ENCODE data around the gene NXPH4.
A peak's percentile ranks its signal among the peaks of the same experiment; 100 is the strongest.

The NXPH4 gene

DNA sequence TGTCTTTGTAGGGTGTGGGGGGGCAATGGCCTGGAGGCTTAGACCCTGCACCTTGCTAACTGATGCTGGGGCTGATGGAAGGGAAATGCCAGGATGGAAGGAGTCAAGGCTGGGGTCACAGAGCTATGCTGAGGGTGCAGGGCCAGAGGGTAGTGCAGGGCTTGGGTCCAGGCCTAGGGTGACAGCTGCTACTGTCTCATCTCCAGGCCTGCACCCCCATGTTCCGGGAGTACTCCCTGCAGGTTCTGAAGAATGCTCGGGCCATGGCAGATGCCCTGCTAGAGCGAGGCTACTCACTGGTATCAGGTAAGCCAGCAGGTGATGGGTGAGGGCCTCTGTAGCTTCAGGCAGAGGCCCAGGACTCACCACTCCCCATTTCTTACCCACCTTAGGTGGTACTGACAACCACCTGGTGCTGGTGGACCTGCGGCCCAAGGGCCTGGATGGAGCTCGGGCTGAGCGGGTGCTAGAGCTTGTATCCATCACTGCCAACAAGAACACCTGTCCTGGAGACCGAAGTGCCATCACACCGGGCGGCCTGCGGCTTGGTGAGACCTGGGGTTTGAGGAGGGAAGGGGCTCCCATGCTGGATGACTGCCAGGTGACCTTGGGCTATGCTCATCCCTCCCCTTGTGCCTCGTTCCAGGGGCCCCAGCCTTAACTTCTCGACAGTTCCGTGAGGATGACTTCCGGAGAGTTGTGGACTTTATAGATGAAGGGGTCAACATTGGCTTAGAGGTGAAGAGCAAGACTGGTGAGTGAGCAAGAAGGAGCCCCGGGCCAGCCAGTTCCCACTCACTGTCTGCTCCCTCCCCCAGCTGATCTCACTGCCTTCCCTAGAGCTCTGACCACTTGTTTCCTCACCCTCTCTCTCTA, 17.0 kb downstream of the NXPH4 start:
- no peak for DNase-seq

DNA sequence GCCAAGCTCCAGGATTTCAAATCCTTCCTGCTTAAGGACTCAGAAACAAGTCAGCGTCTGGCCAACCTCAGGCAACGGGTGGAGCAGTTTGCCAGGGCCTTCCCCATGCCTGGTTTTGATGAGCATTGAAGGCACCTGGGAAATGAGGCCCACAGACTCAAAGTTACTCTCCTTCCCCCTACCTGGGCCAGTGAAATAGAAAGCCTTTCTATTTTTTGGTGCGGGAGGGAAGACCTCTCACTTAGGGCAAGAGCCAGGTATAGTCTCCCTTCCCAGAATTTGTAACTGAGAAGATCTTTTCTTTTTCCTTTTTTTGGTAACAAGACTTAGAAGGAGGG, 17.6 kb downstream of the NXPH4 start:
- no peak for DNase-seq

DNA sequence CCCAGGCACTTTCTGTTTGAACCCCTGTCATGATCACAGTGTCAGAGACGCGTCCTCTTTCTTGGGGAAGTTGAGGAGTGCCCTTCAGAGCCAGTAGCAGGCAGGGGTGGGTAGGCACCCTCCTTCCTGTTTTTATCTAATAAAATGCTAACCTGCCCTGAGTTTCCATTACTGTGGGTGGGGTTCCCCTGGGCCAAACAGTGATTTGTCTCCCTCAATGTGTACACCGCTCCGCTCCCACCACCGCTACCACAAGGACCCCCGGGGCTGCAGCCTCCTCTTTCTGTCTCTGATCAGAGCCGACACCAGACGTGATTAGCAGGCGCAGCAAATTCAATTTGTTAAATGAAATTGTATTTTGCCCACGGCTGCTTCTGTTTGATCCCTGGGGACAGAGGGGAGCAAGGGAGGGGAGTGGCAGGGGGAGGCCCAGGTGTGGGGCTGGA, 18.0 kb downstream of the NXPH4 start:
- no peak for DNase-seq

DNA sequence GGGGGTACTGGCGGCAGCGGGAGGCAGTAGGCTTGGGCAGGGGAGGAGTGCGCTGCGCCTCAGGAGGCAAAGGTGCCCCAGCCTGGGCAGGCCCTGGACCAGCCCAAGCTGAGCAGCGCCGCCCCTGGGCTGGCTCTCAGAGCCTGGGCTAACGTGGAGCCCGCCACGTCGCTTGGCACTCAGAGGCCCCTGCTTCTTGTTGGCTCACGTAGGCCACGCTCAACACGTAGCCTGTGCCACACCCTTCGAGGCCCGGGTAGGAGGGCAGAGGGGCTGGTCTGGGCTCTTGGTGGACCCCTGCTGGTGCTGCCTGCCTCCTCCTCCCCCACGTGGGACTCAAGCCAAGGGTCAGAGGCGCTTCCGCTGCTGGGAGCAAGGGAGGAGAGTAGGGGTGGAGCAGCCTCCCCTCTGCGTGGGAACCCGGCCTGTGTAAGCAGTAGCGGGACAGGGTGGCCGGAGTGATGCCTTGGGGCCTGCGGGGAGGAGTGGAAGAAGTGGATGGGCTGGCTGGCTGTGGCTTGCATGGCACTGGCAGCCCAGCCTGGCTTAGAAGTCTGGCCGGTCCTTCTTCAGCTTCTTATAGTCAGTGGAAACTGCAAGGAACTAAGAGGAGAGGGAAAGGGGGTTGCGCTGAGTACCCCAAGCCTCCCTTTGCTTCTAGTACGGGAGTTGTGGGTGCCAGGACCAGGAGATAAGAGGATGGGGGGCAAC, 18.6 kb downstream of the NXPH4 start:
- DNase-seq: no peak

DNA sequence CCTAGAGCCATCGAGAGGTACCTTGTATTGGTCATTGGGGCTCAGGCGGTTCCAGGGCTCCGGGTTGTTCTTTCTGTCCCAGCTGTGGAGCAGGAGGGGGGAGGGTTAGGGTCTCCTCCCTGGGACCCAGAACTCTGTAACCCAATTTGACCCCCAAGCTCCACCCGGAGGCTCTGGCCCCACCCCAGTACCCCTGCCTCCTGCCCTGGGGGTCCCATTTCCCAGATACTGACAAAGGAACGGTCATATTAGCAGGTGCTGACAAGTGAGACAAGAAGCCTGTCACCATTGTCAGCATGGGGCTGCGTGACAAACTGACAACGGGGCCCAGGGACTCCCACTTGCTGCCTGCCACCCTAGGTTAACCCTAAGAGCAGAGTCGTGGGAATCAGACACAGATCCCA, 19.1 kb downstream of the NXPH4 start:
- no peak for DNase-seq

DNA sequence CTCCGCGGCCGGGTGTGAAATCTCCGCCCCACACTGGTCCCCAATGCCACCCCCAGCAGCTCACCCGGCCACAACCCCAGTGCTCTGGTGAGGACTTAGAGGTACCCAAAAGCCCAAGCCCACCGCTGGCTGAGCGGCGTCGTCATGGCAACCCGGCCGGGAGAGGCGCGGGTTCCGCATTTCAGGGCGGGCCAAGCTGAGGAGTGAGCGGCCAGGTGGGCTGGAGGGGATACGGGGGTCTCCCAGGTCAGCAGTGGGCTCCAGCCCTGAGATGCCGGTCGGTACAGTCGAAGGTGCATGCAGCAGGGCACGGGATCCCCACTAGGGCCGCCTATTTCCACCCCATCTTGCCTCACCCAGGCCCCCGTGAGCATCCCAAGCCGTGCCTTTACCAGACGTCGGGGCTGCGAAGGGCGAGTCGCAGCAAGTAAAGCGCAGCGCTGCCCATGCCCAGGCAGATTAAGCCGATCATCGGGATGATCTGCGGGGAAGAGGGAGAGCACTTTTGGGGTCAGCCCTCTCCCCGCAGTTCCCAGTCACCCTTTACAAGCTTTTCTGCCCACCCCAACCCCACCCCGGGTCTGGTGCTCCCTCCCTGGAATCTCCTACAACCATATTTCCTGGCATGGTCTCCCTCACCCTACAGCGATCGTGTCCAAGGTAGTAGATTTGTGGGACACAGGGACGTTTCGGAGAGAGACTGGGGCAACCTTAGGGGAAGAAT, 19.8 kb downstream of the NXPH4 start:
- no peak for DNase-seq

DNA sequence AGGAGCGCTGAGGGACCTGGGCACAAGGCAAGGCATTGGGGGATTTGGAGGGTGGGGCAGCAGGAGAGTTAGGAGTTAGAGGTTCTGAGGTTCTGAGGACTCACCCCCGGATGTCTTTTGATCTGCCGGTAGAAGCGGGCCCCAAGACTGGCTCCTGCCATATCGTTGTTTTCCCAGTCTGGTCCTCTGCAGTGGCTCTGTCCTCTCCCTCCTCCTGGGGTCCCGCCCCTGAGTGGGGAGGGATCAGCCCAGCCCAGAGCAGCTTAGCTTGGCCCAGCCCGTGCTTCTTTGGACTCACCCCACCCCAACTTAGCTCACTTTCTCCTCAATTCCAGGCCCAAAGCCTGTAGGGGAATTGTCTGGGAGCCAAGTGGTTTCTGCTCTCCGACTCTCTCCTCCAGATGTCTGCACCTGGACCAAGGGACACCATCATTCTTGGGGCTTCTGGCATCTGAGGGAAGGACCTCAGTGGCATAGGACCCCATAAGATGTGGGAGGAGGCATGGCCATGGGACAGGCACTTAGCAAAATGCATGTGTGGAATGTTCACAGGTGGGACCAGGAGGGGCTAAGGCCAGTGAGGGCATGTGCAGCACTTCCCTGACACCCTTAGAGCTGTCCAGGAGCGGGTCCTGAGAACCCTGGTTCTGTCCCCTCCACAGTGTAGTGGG, 20.5 kb downstream of the NXPH4 start:
- no peak for DNase-seq

DNA sequence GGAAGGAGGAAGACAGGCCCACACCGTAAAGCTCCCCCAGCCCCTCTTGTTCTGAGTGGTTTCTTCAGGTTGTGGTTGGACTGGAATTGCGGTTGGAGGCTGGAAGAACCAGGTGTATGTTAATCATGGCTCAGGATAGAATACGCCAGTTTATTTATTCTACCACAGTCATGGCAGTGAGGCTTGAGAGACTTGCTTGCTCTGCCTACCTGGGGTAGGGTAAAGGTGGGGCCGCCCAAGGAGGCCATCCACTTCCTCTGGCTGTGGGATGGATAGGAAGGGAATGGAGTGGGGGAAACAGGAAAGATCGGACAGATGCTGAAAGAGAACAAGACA, 21.0 kb downstream of the NXPH4 start:
- DNase-seq: no peak

DNA sequence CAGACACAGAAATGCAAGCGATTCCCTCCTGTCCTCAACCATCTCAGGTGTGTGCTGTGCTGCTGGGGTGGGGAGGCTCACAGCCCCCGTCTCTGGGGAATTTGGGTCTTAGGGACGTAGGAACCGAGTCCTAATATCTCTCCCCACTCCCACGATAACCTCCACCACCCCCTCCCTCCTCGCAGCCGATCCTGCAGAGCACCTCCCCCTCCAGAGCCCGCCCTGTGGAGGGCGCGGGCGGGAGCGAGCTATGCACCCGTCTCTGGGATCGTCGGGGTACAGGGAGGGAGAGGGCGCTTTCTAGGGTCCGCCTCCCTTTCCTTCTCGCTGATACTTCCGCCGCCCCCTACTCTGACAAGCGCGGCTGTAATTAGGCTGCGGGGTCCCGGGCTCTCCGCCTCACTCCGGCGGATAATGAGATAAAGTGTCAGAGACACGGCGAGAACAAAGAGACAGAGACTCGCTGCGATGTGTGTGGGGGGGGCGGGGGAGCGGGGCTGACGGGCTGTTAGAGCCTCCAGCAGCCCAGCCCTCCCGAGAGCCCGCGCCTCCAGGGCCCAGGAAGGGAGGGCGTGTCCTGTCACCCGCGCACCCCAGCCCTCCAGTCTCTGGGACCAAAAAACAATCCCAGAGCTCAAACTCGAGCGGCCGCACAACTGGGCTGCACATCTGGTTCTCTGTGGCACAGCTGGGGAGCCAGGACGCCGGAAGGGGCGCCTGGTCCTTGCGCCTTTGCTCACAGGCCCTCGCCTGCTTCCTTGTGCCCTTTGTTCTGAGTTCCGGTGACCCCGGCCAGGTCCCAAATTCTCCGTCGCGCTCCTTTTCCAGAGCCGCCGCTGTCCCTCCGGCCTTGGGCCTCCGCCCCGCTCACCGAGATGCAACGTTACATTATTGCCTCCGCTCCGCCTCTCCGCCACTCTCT, 21.6 kb downstream of the NXPH4 start:
- no peak for DNase-seq

DNA sequence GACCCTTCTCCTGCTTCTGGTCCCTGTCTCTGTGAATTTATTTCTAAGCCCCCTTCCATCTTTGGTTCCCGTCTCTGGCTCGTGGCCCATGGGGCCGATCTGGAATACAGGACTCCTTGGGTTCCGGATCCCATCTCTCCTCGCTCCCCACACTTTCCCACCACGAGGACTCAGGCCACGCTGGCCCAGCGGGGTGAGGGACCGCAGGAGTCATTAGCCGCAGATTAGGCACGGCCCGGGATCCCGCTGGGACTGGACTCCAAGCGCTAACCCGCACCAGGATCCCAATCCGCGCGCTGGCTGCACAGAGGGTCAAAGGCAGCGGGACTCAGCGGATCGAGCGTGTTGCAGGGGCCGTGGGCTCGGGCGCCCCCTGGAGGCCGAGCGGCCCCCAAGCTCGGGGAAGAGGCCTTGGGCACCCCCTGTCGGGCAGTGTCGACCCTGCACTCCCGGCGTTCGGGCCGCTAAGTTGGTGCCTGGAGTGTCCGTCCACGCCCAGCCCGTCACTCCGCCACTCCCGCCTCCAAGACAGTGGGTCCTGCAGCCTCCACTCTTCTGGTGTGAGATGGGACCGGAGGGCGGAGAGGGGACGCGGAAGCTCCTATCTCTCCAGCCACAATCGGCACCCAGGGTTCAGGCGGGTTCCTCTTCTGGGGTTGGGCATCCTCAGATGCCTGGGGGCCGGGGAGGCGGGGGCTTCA, 22.4 kb downstream of the NXPH4 start:
- peak; percentile 54 for DNase-seq

DNA sequence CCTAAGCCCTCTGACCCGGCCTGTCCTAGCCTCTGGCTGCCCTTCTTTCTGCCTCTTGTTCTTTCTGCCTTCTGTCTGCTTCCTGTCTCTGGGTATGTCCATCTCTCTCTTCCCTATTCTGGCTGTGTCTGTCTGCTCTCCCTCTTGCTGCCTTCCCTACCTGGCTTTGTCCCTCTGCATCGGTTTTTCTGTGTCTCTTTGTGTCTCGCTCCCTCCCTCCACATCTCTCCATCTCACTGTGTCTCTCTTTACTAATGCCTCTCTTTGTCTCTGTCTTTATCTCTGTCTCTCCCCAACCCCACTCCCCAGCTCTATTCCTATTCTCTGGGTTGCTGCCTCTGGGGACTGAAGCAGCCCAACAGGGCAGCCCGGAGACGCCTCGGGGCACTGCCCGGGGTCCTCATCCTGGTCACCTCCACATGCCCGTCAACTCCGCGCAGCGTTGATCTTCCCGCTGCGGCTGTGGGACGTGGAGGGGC, 23.0 kb downstream of the NXPH4 start:
- DNase-seq: no peak

DNA sequence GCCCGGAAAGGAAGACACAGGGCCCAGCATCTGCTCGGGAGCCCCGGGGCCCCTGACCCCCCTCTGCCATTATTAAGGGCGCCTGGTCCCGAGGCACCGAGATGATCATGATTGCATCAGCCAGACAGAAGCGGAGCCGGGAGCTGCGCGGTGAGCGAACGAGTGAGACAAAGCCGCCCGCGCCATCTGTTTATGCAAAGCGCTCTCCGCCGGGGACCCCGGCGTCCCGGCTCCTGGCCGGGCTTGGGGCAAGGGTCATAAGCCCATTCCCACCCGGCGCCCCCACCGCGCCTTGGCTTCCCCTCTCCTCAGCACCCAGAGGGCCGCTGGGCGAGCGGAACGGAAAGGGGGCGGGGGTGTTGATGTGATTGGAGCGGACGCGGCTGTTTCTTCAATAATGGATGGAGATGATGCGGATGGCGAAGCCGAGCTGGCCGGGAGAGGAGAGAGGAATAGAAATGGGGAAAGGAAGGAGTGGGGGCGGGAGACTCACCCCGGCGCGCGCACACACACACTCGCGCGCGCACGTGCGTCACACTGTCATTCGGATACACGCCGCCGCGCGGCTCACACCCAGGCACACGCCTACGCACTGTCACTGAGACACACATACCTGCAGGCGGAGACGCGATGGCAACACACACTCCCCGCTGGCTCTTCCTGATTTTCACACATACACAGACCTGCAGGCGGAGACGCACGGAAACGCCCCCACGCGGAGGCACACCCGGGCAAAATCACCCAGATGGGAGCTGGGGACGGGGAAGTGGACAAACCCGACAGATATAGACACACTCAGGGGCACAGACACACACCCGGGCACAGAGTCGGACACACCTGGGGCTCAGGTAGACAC, 23.7 kb downstream of the NXPH4 start:
- no peak for DNase-seq

DNA sequence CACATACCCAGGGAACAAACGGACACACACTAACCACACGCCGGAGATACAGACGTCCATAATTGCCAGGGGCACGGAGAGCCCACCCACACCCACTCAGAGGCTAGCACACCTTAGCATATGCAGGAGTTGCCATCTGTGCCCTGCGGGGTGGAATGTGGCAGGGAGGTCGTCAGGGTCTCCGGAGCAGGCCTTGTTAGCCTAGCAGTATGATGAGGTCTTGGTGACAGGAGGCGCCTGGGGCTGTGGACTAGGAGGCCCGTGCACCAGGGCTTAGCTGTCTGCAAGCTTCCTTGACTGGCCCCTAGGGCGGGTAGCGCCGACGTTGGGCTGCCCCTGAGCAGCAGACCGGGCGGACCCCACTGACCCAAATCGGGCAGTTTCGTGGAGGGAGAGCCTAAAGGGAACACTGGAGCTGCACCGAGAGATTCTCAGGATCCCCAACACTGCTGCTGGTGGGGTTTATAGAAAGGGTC, 24.4 kb downstream of the NXPH4 start:
- no peak for DNase-seq

DNA sequence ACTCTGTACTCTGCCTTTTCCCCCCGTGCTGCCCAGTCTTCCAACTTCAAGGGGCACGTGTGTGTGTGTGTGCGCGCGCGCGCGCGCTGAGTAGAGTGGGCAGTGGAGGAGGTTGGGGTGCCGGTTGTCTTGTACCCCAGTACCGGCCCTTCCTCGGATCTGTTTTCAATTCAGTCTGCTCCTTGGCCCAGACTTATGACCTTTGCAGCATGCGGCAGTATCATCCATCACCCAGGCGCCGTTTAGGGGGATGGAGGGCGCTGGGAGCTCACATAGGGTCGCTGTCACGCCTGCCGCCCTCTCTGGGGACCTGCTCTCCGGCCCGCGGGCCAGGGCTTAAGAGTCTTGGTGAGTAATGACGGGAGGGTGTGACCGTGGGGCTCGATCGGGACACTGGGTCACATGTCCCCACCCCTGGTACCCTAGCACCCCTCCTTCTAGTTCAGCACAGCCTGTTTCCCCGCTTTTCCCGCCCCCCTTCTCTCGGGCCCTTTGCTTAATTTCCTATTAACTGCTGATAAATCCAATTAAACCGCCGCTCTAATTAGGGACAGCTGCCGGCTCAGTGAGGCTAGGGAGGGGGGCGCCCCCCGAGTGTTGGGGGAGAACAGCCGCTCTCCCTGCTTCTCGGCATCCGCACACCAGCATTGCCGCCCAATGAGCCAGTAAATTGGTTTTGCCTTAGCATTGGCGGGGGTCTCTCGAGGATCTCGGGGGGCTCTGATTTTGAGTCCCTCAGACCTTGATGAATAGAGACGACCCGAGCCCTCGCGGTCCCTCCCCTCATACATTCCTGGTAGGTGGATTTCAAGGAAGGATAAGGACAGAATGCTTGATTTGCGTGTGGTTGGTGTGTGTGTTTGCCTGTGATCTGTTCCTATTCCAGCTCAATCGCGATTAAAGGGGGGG, 25.1 kb downstream of the NXPH4 start:
- no peak for DNase-seq

DNA sequence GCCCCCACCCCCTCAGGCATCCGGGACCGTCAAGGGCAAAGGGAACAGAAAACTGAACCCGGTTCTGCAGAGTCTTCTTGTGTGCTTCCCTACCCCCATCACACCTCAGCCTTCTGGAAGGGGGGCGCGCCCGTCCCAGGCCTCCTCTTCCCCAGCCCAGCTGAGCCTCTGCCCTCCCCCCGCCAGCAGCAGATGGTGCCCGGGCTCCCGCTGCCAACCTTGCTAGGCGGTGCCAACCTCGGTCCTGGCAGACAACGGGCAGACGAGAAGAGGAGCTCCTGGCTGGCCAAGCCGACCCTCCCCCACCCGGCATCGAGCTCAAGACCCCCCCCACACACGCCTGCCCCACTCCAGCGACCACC, 25.7 kb downstream of the NXPH4 start:
- no peak for DNase-seq

DNA sequence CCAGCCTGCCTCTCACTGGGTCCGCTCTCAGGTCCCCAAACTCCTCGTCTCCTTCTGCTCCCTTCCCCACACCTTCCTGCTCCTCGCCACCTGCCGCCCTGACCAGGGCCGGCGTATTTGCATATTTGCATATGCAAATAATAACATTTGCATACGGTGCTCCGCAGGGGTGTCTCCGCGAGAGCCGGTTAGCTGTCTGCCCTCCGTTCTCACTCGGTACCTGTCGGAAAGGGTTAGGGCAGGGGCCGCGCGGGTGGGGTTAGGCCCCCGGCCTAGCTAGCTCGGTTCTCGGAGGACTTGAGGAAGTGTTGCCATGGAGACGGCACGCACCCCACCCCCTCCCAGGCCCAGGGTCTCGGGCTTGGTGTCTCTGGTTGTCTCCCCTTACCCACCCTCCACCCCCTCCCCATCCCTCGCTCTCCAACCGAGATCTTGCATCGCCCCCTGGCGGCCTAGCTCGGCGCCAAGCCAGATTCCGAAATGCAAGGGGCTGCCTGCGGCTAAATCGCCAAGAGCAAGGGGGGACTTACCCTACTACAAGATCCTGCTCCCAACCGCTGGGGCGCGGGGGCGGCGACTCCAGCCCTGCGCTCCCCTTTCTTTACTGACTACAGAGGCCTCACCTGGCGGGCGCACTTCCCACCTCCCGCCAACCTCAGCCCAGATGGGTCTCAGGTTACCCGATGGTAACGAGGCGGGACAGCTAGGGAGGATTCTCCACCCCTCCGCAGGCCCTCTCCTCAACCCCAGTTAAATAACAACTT, 26.3 kb downstream of the NXPH4 start:
- peak; percentile 29 for DNase-seq

DNA sequence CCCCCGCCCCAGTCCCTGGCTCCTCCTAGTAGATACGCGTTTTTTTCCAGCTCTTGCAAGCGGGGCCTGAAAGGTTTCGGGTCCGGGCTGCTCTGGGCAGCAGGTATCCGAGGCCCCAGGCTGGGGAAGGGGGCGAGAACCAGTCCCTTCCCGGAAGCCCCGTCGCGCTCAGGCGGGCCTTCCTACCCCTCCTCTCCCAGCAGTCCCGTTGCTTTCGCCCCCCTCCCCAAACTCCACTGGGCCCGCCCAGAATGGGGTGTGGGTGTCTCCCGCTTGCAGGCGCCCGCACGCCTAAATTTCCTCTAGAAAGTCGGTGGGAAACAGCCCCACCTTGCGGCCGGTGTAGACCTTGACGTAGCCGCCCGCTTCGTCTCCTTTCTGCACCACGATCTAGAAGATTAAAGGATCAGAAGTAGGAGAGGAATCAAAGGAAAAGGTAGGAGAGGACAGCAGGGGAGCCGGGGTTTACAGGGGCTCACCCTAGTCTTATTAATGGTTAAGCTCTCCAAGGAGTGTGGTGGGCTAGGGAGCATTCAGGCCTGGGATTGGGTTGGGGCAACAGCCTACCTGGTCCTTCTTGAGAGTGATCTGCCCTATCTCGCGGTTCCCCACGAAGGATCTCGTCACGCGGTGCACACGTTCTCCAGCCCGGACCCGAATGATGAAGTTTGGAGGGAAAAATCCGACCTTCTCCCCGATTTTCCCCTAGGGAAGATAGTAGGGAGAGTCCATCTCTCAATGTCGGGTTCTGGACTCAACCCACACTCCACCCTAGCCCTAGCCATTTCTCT, 27.1 kb downstream of the NXPH4 start:
- DNase-seq: peak; percentile 11

DNA sequence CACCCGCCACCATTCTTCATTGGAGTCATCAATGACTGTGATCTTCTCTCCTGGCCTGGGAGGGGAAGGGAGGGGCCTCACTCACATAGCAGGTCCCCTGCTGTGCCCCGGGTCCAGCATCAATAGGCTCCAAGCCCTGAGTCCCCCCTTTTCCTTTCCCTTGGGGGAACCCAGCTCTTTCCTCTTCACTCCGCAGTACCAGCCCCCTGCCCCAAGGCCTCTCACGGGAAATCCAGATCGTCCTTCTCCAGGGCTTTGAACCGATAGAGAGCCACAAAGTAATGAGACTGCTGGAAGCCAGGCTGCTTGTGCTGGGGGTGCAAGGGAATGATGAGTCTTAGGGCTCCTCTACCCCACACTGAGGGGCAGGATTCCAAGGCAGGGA, 27.7 kb downstream of the NXPH4 start:
- no peak for DNase-seq
